ENCODE data around the gene CA5A. TPM values are rescaled to one million over a fixed set of nuclear protein-coding genes. Genes with fewer than 3 reads are reported as not detected.
"Not testable (repeated sequence)": the region's sequence is repeated elsewhere in the genome, so short reads cannot be mapped to it uniquely, and the experiment has no call there.

The CA5A gene
- total and polyA plus RNA-seq, 9 of the 15 experiments (the other 6 are each of a cell fraction or from before 2014, with no cell fraction given), result not detected

DNA sequence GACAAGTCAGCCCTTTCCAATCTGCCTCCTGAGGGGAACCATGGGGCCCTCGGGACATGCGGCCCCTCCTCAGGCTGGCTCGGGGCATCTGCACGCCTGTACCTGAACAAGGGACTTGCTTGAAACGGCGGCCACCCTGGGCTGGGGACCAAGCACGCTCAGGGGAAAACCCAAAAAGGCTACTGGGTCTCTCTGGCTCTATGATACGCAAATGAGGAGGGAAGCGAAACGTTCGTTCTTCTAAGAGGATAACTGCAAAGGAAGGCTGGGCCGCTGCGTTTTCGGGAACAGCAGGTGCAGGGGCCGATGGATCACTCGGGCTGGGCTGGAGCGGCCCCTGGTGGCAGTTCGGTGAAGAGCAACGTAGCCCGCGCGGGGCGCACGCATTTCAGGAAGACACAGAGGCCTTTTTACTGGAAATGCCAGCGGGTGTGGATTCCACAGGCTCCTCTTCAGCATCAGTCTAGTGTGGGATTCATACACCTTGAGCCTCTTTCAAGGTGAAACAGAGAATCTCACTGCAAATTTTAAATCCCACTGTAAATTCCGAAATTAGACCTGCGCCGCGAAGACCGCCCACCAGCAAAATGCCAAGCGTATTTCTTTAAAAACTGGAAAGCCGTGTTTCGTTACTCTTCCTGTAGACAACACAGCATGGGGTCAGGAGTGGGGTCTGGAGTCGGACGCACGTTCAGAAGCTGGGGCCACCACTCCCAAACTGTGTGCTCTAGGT is 27.0 kb downstream of the CA5A start:
- 30% methylated on average over 34 of the region's 36 CpGs for WGBS (ENCODE audit: insufficient coverage, low coverage, missing lambda C conversion rate)
- peaks cover 2 to 36% of the 10 kb centered on the region in 2 experiments; a peak in 2 of 5 replicates for H3K27me3 ChIP-seq (ENCODE audit: control insufficient read depth in 2 of 2, insufficient read depth in 2 of 2, low read length in 2 of 2)
- BruUV-seq (replicated peaks); H3K4me3 ChIP-seq; H3K27ac ChIP-seq (ENCODE audit: extremely low read depth, low read depth, low read length); H3K9me1 ChIP-seq (ENCODE audit: control insufficient read depth, insufficient read depth, low read length); H3K4me2 ChIP-seq (ENCODE audit: insufficient read depth, low read length); H4K20me1 ChIP-seq (replicated peaks; ENCODE audit: control insufficient read depth, insufficient read depth, low read length); POLR2A ChIA-PET; H3K9ac ChIP-seq (ENCODE audit: insufficient read depth in 1 of 2, low read depth in 2 of 2, low read length in 2 of 2); H2AFZ ChIP-seq (ENCODE audit: low read depth, low read length); in situ Hi-C loops (cut with MboI); H3K9me3 ChIP-seq (replicated peaks; ENCODE audit: control insufficient read depth, insufficient read depth, low read depth, low read length); H3K36me3 ChIP-seq (ENCODE audit: control insufficient read depth, insufficient read depth, low read length); H3K79me2 ChIP-seq (ENCODE audit: control insufficient read depth, insufficient read depth, low read length); TF ChIP-seq JUND (tag; IDR thresholded peaks at IDR 0.05; ENCODE audit: borderline replicate concordance, low read depth, low read length): not testable (repeated sequence)
- ATAC-seq, result peak; percentile 93
- intact Hi-C loops (cut with micrococcal nuclease), result loop anchor here (1.0 to 2.0 kb wide), 2 partner anchors 39 to 130 kb away; no protein-coding TSS in a partner anchor
- H3K4me1 ChIP-seq (replicated peaks in 1 of 2; ENCODE audit: control insufficient read depth in 2 of 2, insufficient read depth in 2 of 2, low read length in 2 of 2), result peaks cover 0 to 14% of the 10 kb centered on the region in 2 experiments; a peak in 2 of 5 replicates
- FAIRE-seq, result peak; percentile 88
- CTCF ChIA-PET (ENCODE audit: low intra/inter-chr PET ratio), result interaction anchor here (0.6 to 2.6 kb wide), 6 partner anchors 21 to 320 kb away, joined by 3 to 24 read pairs (median 4); no protein-coding TSS in a partner anchor
- peak; percentile 72 to 81 (median 74) for DNase-seq (ENCODE audit: extremely low read depth in 1 of 4, low spot score in 3 of 4)
- TF ChIP-seq, protein P1, sequence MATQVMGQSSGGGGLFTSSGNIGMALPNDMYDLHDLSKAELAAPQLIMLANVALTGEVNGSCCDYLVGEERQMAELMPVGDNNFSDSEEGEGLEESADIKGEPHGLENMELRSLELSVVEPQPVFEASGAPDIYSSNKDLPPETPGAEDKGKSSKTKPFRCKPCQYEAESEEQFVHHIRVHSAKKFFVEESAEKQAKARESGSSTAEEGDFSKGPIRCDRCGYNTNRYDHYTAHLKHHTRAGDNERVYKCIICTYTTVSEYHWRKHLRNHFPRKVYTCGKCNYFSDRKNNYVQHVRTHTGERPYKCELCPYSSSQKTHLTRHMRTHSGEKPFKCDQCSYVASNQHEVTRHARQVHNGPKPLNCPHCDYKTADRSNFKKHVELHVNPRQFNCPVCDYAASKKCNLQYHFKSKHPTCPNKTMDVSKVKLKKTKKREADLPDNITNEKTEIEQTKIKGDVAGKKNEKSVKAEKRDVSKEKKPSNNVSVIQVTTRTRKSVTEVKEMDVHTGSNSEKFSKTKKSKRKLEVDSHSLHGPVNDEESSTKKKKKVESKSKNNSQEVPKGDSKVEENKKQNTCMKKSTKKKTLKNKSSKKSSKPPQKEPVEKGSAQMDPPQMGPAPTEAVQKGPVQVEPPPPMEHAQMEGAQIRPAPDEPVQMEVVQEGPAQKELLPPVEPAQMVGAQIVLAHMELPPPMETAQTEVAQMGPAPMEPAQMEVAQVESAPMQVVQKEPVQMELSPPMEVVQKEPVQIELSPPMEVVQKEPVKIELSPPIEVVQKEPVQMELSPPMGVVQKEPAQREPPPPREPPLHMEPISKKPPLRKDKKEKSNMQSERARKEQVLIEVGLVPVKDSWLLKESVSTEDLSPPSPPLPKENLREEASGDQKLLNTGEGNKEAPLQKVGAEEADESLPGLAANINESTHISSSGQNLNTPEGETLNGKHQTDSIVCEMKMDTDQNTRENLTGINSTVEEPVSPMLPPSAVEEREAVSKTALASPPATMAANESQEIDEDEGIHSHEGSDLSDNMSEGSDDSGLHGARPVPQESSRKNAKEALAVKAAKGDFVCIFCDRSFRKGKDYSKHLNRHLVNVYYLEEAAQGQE (IDR thresholded peaks at IDR 0.05; ENCODE audit: borderline replicate concordance), result peak; percentile 77; the same call in 1 of the 2 replicates
- TF ChIP-seq, protein P1 (CRISPR knock-in tag; IDR thresholded peaks at IDR 0.05; ENCODE audit: low read depth), result not testable (repeated sequence)
- TF ChIP-seq JUND (IDR thresholded peaks at IDR 0.05; ENCODE audit: borderline replicate concordance, low read depth, low read length) (peak; percentile 39; the same call in 1 of the 2 replicates), CTBP1 (IDR thresholded peaks at IDR 0.05; ENCODE audit: borderline replicate concordance) (peak; percentile 81), ZNF12 (CRISPR knock-in tag; IDR thresholded peaks at IDR 0.05) (0 out of 2 replicates have a peak, but pooled peaks have one; percentile 38), ELF1 (tag; IDR thresholded peaks at IDR 0.05) (peak; percentile 16; the same call in 1 of the 2 replicates), MBD1 (CRISPR knock-in tag; IDR thresholded peaks at IDR 0.05) (0 out of 2 replicates have a peak, but pooled peaks have one; percentile 18)
- TF ChIP-seq, protein P2, sequence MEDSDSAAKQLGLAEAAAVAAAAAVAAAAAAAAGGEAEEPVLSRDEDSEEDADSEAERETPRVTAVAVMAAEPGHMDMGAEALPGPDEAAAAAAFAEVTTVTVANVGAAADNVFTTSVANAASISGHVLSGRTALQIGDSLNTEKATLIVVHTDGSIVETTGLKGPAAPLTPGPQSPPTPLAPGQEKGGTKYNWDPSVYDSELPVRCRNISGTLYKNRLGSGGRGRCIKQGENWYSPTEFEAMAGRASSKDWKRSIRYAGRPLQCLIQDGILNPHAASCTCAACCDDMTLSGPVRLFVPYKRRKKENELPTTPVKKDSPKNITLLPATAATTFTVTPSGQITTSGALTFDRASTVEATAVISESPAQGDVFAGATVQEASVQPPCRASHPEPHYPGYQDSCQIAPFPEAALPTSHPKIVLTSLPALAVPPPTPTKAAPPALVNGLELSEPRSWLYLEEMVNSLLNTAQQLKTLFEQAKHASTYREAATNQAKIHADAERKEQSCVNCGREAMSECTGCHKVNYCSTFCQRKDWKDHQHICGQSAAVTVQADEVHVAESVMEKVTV (CRISPR knock-in tag; IDR thresholded peaks at IDR 0.05), result peak; percentile 72

All from K562 (cell line).